SU-DHL-6 (cell line): ENCODE data around the gene KRT77.
"Not testable (repeated sequence)": the region's sequence is repeated elsewhere in the genome, so short reads cannot be mapped to it uniquely, and the experiment has no call there.

Experiments used
- H2AFZ ChIP-seq: fragments of 200-600 bp; sonication (generic); 2 replicates; pipeline ENCODE4 v1.6.1; 2014; ENCODE audit warnings: low read depth, mild to moderate bottlenecking, moderate library complexity, mixed read lengths, antibody characterized with exemption, low read length; ENCODE audit not compliant: severe bottlenecking
- H3F3A ChIP-seq: fragments of 200-600 bp; shearing (Covaris generic); 2 replicates; pipeline ENCODE4 v1.6.0; 2016; ENCODE audit warnings: antibody characterized with exemption, mild to moderate bottlenecking; ENCODE audit not compliant: insufficient read depth
- H3K27ac ChIP-seq: fragments of 200-600 bp; sonication (generic); 2 replicates; pipeline ENCODE4 v1.5.1; 2016; ENCODE audit warnings: low read depth, mild to moderate bottlenecking, low read length, moderate library complexity, mixed read lengths
- H3K27me3 ChIP-seq: fragments of 200-600 bp; sonication (generic), shearing (Covaris generic); 2 replicates; pipeline ENCODE4 v1.6.0; 2014; ENCODE audit warnings: mild to moderate bottlenecking, low read length
- H3K36me3 ChIP-seq: fragments of 200-600 bp; sonication (generic); 2 replicates; pipeline ENCODE4 v1.6.1; 2014; ENCODE audit warnings: mild to moderate bottlenecking, low read length, mixed read lengths
- H3K4me2 ChIP-seq: fragments of 300-600, 200-600 bp; shearing (Covaris generic), sonication (generic); 2 replicates; pipeline ENCODE4 v1.6.0; 2014; ENCODE audit warnings: low read length, low read depth, mild to moderate bottlenecking; ENCODE audit not compliant: poor library complexity, severe bottlenecking
- H3K4me3 ChIP-seq: fragments of 200-600 bp; sonication (generic); 2 replicates; pipeline ENCODE4 v1.5.1; 2014; ENCODE audit warnings: antibody characterized with exemption, low read length, mild to moderate bottlenecking, mixed read lengths; ENCODE audit not compliant: insufficient read depth, poor library complexity, severe bottlenecking
- H3K79me2 ChIP-seq: fragments of 200-600 bp; sonication (generic); 2 replicates; pipeline ENCODE4 v1.6.1; 2014; ENCODE audit warnings: mild to moderate bottlenecking, low read length, moderate library complexity; ENCODE audit not compliant: insufficient read depth
- H3K9ac ChIP-seq: fragments of 200-600 bp; sonication (generic); 2 replicates; pipeline ENCODE4 v1.7.0; 2014; ENCODE audit warnings: mild to moderate bottlenecking, low read length
- H3K9me2 ChIP-seq: fragments of 200-600 bp; sonication (generic); replicated peaks from 2 replicates; pipeline ENCODE4 v1.6.1; 2014; ENCODE audit warnings: low read length; ENCODE audit not compliant: insufficient read depth
- H3K9me3 ChIP-seq: fragments of 200-600 bp; sonication (generic); 2 replicates; pipeline ENCODE4 v1.6.1; 2014; ENCODE audit warnings: low read length, mixed read lengths; ENCODE audit not compliant: insufficient read depth
- H4K20me1 ChIP-seq: fragments of 200-600 bp; sonication (generic); 2 replicates; pipeline ENCODE4 v1.6.1; 2014; ENCODE audit warnings: low read depth, mild to moderate bottlenecking, antibody characterized with exemption, low read length, moderate library complexity, mixed read lengths
- EZH2phosphoT487 ChIP-seq: fragments of 200-600 bp; sonication (generic), shearing (Covaris generic); conservative IDR thresholded peaks from 2 replicates; pipeline ENCODE4 v1.6.1; 2018; ENCODE audit warnings: mild to moderate bottlenecking, antibody characterized with exemption, low read length, moderate library complexity, mixed read lengths
- TF ChIP-seq, protein P1 (sequence below): fragments of 200-600 bp; sonication (generic); IDR thresholded peaks from one replicate; pipeline ENCODE4 v1.5.1; 2017; ENCODE audit warnings: antibody characterized with exemption, mild to moderate bottlenecking, low read length, moderate library complexity; ENCODE audit not compliant: insufficient read depth, poor library complexity, severe bottlenecking

Gene KRT77

DNA sequence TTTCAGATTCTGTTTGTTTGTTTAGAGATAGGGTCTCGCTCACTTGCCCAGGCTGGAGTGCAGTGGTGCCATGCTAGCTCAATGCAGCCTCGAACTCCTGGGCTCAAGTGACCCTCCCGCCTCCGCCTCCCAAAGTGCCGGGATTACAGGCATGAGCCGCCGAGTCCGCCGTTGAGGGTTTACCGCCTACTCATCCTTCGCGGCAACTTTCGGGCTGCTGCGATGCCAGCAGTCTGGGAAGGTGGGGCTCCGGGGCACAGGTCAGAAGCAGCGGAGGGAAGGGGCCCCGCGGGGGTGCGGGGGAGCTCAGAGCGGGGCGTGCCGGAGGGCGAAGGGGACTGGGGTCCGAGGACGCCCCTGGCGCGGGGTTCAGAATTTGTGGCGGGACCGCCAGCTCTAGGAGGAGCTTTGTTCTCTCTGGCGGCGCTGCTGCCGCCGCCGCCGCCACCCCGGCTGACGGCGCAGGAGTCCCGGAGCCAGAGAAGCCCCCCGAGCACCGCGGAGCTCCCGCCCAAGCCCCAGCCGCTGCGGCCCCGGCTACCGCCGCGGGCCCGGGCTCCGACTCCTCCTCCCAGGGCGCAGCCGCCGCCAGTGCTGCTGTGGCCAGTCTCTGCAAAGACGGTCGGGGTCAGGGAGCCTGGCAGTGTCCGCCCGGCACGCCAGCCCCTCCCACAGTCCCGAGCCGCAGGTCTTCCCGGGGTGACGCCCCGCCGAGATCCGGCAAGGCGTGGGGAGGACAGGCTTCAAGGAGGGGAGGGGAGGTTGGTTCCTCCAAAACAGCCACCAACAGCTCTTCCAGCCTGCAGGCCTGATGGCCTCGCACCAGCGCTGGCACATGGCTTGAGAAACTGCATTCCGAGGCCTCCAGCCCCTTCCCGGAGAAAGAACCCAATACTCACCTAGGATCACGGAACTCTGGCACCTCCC is 10.9 kb upstream of the KRT77 start:
- no peaks in the 10 kb centered on the region for H3K27me3 ChIP-seq

GRCh38 chr12:52712122-52712521 is 8.8 kb upstream of the KRT77 start:
- H3F3A ChIP-seq, H3K4me3 ChIP-seq, H3K27ac ChIP-seq, H3K4me2 ChIP-seq, H3K9me3 ChIP-seq, H3K9me2 ChIP-seq, H3K9ac ChIP-seq, H3K27me3 ChIP-seq, H3K79me2 ChIP-seq, H2AFZ ChIP-seq, H3K36me3 ChIP-seq, H4K20me1 ChIP-seq: not testable (repeated sequence)

More for the DNA sequence above, 10.9 kb upstream of the KRT77 start:
- Histone ChIP-seq H3K9ac (no peak overlapping the region), H4K20me1 (no peaks in the 10 kb centered on the region), H3K4me2 (no peak overlapping the region), H3K27ac (no peak overlapping the region), H3K79me2 (no peaks in the 10 kb centered on the region), H3K9me2 (no peaks in the 10 kb centered on the region), H3F3A (no peaks in the 10 kb centered on the region), H3K9me3 (no peaks in the 10 kb centered on the region), H2AFZ (no peak overlapping the region), H3K36me3 (no peaks in the 10 kb centered on the region), H3K4me3 (no peak overlapping the region)
- no peak for TF ChIP-seq EZH2phosphoT487
- TF ChIP-seq, protein P1, sequence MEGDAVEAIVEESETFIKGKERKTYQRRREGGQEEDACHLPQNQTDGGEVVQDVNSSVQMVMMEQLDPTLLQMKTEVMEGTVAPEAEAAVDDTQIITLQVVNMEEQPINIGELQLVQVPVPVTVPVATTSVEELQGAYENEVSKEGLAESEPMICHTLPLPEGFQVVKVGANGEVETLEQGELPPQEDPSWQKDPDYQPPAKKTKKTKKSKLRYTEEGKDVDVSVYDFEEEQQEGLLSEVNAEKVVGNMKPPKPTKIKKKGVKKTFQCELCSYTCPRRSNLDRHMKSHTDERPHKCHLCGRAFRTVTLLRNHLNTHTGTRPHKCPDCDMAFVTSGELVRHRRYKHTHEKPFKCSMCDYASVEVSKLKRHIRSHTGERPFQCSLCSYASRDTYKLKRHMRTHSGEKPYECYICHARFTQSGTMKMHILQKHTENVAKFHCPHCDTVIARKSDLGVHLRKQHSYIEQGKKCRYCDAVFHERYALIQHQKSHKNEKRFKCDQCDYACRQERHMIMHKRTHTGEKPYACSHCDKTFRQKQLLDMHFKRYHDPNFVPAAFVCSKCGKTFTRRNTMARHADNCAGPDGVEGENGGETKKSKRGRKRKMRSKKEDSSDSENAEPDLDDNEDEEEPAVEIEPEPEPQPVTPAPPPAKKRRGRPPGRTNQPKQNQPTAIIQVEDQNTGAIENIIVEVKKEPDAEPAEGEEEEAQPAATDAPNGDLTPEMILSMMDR, result no peak

DNA sequence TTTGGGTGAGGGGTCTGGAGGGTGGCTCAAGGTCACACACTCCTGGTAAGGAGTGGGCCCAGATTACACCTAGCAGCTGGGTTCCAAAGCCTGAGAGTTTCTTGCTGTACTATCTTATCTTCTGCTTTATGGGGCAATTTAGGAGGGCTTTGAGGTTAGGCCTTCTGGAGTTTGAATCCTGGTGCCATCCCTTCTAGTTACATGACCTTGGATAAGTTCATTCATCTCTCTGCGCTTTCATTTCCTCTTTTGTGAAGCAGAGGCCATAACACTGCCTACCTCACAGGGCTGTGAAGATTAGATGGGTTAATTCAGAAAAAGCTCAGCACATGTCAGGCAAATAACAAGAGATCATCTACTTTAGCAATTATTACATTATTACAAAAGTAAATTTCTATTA is 7.4 kb upstream of the KRT77 start:
- H3K36me3 ChIP-seq, result no peaks in the 10 kb centered on the region
- no peak overlapping the region for H3K27ac ChIP-seq
- no peaks in the 10 kb centered on the region for H4K20me1 ChIP-seq
- no peak overlapping the region for H2AFZ ChIP-seq
- no peak overlapping the region for H3K4me2 ChIP-seq
- no peak overlapping the region for H3K4me3 ChIP-seq
- no peaks in the 10 kb centered on the region for H3K9me3 ChIP-seq
- no peaks in the 10 kb centered on the region for H3K9me2 ChIP-seq
- H3K9ac ChIP-seq, result no peak overlapping the region
- H3F3A ChIP-seq, result no peaks in the 10 kb centered on the region
- no peaks in the 10 kb centered on the region for H3K79me2 ChIP-seq
- TF ChIP-seq, protein P1, result no peak
- TF ChIP-seq EZH2phosphoT487, result no peak
- H3K27me3 ChIP-seq, result no peaks in the 10 kb centered on the region

DNA sequence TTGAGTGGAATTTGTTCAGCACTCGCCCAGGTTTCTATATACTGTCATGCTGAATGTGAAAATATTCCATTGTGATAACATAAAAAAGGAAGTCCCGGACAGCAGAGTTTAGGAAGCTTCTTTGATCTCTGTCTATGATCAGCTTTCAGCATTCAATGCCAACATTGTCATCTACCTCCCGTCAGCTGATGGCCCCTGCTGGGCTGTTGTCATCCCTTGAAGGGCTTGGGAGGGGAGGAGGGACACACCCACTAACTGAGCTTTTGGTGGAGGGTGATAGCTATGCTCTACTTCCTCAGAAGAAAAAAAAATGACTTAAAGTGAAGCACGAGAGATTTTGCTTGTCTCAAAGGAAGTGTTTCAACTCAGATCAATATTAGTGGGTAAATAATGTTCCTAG is 4.7 kb upstream of the KRT77 start:
- H3K9ac ChIP-seq, result no peak overlapping the region
- no peak for TF ChIP-seq EZH2phosphoT487
- H3K9me2 ChIP-seq, result no peaks in the 10 kb centered on the region
- no peak overlapping the region for H2AFZ ChIP-seq
- no peak overlapping the region for H3K4me3 ChIP-seq
- H3K79me2 ChIP-seq, result no peaks in the 10 kb centered on the region
- H3K9me3 ChIP-seq, result no peaks in the 10 kb centered on the region
- H3K36me3 ChIP-seq, result no peaks in the 10 kb centered on the region
- no peaks in the 10 kb centered on the region for H3F3A ChIP-seq
- no peaks in the 10 kb centered on the region for H3K27me3 ChIP-seq
- no peak overlapping the region for H3K4me2 ChIP-seq
- H4K20me1 ChIP-seq, result no peaks in the 10 kb centered on the region
- H3K27ac ChIP-seq, result no peak overlapping the region
